Adrenal gland (tissue), 5 donors: ENCODE data around the gene FHIT.

Experiments
- CTCF ChIP-seq, 6 experiments: fragments of 450-650 bp in 4 of 6; fragments of 200-600 bp in 2 of 6; sonication (generic) in 1 of 6; IDR thresholded peaks; 1 replicate in 5 of 6; 2 replicates in 1 of 6; pipeline versions ENCODE4 v1.5.1 to v1.8.0; 2016 to 2021; ENCODE audit warnings: antibody characterized with exemption in 6 of 6, mild to moderate bottlenecking in 2 of 6, moderate library complexity in 1 of 6
- POLR2A ChIP-seq, 2 donors: fragments of 450-650 bp; IDR thresholded peaks; one replicate each; pipeline ENCODE4 v1.6.1; 2017; ENCODE audit warnings: antibody characterized with exemption in 2 of 2, mild to moderate bottlenecking in 2 of 2, moderate library complexity in 1 of 2
- donor health status: DM: no; HTN: no; CAD: no.

- TF ChIP-seq CTCF (IDR thresholded peaks at IDR 0.05) (no peak), POLR2A (IDR thresholded peaks at IDR 0.05) (no peak)
Observed at GRCh38 chr3:60402931-60403330, 848.3 kb downstream of the FHIT start.
